Measurements from ENCODE around the gene C10orf143. TPM values are rescaled to one million over a fixed set of nuclear protein-coding genes. Genes with fewer than 3 reads are reported as not detected.

Gene C10orf143
- total RNA-seq, 1 donor from 2014 or later: 3.6 TPM

GRCh38 chr10:130141038-130141437, 30.4 kb upstream of the C10orf143 start:
- peaks cover 16% of the 10 kb centered on the region for H3K4me1 Mint-ChIP-seq (ENCODE audit: low read depth)
- no peak for TF ChIP-seq CTCF (IDR thresholded peaks at IDR 0.05; ENCODE audit: unreplicated experiment)
- H3K36me3 Mint-ChIP-seq (ENCODE audit: insufficient read depth): peaks cover 9% of the 10 kb centered on the region
- H3K27me3 Mint-ChIP-seq: no peaks in the 10 kb centered on the region
- H3K27ac Mint-ChIP-seq: no peak overlapping the region
- no peaks in the 10 kb centered on the region for H3K9me3 Mint-ChIP-seq (ENCODE audit: low read depth)
- no peak overlapping the region for H3K4me3 Mint-ChIP-seq (ENCODE audit: low read depth)
- no peak for DNase-seq (ENCODE audit: low spot score, unreplicated experiment)

- peaks cover 8% of the 10 kb centered on the region for H3K36me3 Mint-ChIP-seq (ENCODE audit: insufficient read depth)
- no peaks in the 10 kb centered on the region for H3K9me3 Mint-ChIP-seq (ENCODE audit: low read depth)
- no peaks in the 10 kb centered on the region for H3K27me3 Mint-ChIP-seq
- H3K4me3 Mint-ChIP-seq (ENCODE audit: low read depth): no peak overlapping the region
- peaks cover 16% of the 10 kb centered on the region for H3K4me1 Mint-ChIP-seq (ENCODE audit: low read depth)
- H3K27ac Mint-ChIP-seq: no peak overlapping the region
- no peak for DNase-seq (ENCODE audit: low spot score, unreplicated experiment)
- no peak for TF ChIP-seq CTCF (IDR thresholded peaks at IDR 0.05; ENCODE audit: unreplicated experiment)
Observed at GRCh38 chr10:130140425-130140824, 29.8 kb upstream of the C10orf143 start.

- H3K4me1 Mint-ChIP-seq (ENCODE audit: low read depth): peaks cover 16% of the 10 kb centered on the region
- peaks cover 8% of the 10 kb centered on the region for H3K36me3 Mint-ChIP-seq (ENCODE audit: insufficient read depth)
- peak overlapping the region; percentile 85 for H3K4me3 Mint-ChIP-seq (ENCODE audit: low read depth)
- DNase-seq (ENCODE audit: low spot score, unreplicated experiment): no peak
- H3K27me3 Mint-ChIP-seq: peaks cover 2% of the 10 kb centered on the region
- H3K9me3 Mint-ChIP-seq (ENCODE audit: low read depth): no peaks in the 10 kb centered on the region
- TF ChIP-seq CTCF (IDR thresholded peaks at IDR 0.05; ENCODE audit: unreplicated experiment): no peak
- no peak overlapping the region for H3K27ac Mint-ChIP-seq
Observed at GRCh38 chr10:130138479-130138866, 27.8 kb upstream of the C10orf143 start.

GRCh38 chr10:130137659-130138478, 27.2 kb upstream of the C10orf143 start:
- H3K27me3 Mint-ChIP-seq: peaks cover 2% of the 10 kb centered on the region
- H3K4me3 Mint-ChIP-seq (ENCODE audit: low read depth): peak overlapping the region; percentile 85
- H3K36me3 Mint-ChIP-seq (ENCODE audit: insufficient read depth): peaks cover 8% of the 10 kb centered on the region
- TF ChIP-seq CTCF (IDR thresholded peaks at IDR 0.05; ENCODE audit: unreplicated experiment): no peak
- H3K27ac Mint-ChIP-seq: peak overlapping the region; percentile 92
- H3K4me1 Mint-ChIP-seq (ENCODE audit: low read depth): peaks cover 16% of the 10 kb centered on the region
- DNase-seq (ENCODE audit: low spot score, unreplicated experiment): no peak
- no peaks in the 10 kb centered on the region for H3K9me3 Mint-ChIP-seq (ENCODE audit: low read depth)

DNA sequence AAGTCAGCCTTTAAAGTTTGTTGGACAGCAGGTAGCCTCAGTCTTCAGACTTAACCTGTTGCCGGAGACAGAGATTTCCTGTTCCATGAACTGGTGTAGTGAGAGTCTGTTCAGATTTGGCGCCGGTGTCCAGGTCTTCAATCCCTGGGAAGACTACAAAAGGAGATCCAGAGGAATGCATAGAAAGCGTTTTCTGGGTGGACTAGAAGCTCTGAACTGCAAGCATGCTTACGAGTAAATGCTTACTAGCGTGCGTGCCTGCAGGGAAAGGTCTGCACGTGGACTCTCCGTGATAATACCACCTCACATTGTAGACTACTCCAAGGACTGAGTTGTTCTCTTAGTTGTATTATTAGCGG, 26.4 kb upstream of the C10orf143 start:
- peaks cover 3% of the 10 kb centered on the region for H3K27me3 Mint-ChIP-seq
- no peaks in the 10 kb centered on the region for H3K9me3 Mint-ChIP-seq (ENCODE audit: low read depth)
- peaks cover 16% of the 10 kb centered on the region for H3K4me1 Mint-ChIP-seq (ENCODE audit: low read depth)
- peak overlapping the region; percentile 85 for H3K4me3 Mint-ChIP-seq (ENCODE audit: low read depth)
- H3K36me3 Mint-ChIP-seq (ENCODE audit: insufficient read depth): peaks cover 3% of the 10 kb centered on the region
- DNase-seq (ENCODE audit: low spot score, unreplicated experiment): no peak
- no peak for TF ChIP-seq CTCF (IDR thresholded peaks at IDR 0.05; ENCODE audit: unreplicated experiment)
- peak overlapping the region; percentile 92 for H3K27ac Mint-ChIP-seq

Measured in progenitor cell of endocrine pancreas (in vitro differentiated cells).